ENCODE data around the gene CXorf49B.
"Not testable (repeated sequence)": the region's sequence is repeated elsewhere in the genome, so short reads cannot be mapped to it uniquely, and the experiment has no call there.

DNA sequence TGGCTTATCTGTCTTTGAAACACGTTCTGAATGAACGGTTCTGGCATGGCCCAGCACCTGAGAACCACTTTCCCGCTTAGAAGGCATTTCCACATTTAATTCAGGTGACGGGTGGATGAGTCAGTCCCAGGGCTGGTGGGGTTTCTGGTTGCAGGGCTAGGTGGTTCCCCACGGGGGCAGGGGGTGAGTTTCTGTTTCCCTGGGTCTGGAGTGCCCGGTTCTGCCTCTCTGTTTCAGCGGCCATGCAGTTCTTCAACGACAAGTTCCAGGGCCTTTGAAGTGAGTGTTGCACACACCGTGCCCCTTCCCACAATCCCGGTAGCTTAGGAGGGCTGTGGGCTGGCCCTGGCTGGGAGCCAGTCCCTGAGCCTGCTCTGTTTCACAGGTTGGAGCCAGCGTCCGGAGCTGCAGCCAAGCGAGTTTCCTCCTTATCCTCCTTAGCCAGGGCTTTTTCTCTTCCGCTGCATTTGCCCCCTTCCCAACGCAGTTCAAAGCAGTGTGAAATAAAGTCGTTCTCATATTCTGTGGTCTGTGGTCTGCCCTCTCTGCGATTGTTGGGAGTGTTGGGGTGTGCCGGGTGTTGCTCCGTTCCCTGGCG is 42.8 kb upstream of the CXorf49B start:
- not testable (repeated sequence) for TF ChIP-seq CTCF (IDR thresholded peaks at IDR 0.05; ENCODE audit: poor library complexity); EZH2phosphoT487 (IDR thresholded peaks at IDR 0.05; ENCODE audit: low read depth, severe bottlenecking, unreplicated experiment); EZH2 (IDR thresholded peaks at IDR 0.05; ENCODE audit: borderline replicate concordance)
